Measurements from ENCODE around the gene AKT2.

AKT2 gene

GRCh38 chr19:40249781-40250180 lies 35.4 kb downstream of the AKT2 start:
- H3K14ac ChIP-seq (ENCODE audit: low read length): no peak overlapping the region
- DNase-seq: no peak
- no peak overlapping the region for H3K4me2 ChIP-seq (ENCODE audit: low read length)
- no peak overlapping the region for H2BK120ac ChIP-seq (ENCODE audit: insufficient read depth, low read length, poor library complexity)
- no peak overlapping the region for H3K9ac ChIP-seq (ENCODE audit: low read length)
- no CpG with 5 or more reads among the region's 11 CpGs for WGBS (ENCODE audit: extremely low coverage, insufficient coverage, insufficient read length)
- no peaks in the 10 kb centered on the region for H3K79me1 ChIP-seq (ENCODE audit: low read length)
- H2BK12ac ChIP-seq (ENCODE audit: low read length): no peak overlapping the region
- H3K27me3 ChIP-seq (ENCODE audit: insufficient read depth, low read length): no peaks in the 10 kb centered on the region
- no peak overlapping the region for H3K4ac ChIP-seq (ENCODE audit: low read depth, low read length)
- H4K12ac ChIP-seq (ENCODE audit: low read depth, low read length): no peak overlapping the region
- H3K27ac ChIP-seq (ENCODE audit: low read depth, low read length): no peak overlapping the region
- H3K4me1 ChIP-seq (ENCODE audit: control insufficient read depth in 1 of 2, insufficient read depth in 2 of 2, low read length in 2 of 2): no peaks in the 10 kb centered on the region
- no peak overlapping the region for H4K91ac ChIP-seq (ENCODE audit: low read depth, low read length)
- no peak overlapping the region for H3K23ac ChIP-seq (ENCODE audit: low read length)
- no peak overlapping the region for H3K18ac ChIP-seq (ENCODE audit: low read length)
- no peak overlapping the region for H2BK5ac ChIP-seq (ENCODE audit: low read depth, low read length, poor library complexity)
- H4K8ac ChIP-seq (ENCODE audit: low read depth, low read length): no peak overlapping the region
- no peak overlapping the region for H2AFZ ChIP-seq (ENCODE audit: insufficient read depth, low read length, poor library complexity)
- H2AK5ac ChIP-seq (ENCODE audit: low read length): no peak overlapping the region
- H3K9me3 ChIP-seq (ENCODE audit: insufficient read depth, low read depth, low read length): no peaks in the 10 kb centered on the region
- no peak overlapping the region for H3K4me3 ChIP-seq (ENCODE audit: low read depth, low read length)
- no peaks in the 10 kb centered on the region for H3K79me2 ChIP-seq (ENCODE audit: control insufficient read depth, insufficient read depth, low read length, poor library complexity)
- peaks cover 18 to 21% of the 10 kb centered on the region in 2 experiments for H3K36me3 ChIP-seq (ENCODE audit: control insufficient read depth in 1 of 2, insufficient read depth in 2 of 2, low read length in 2 of 2)

- H3K27me3 ChIP-seq (ENCODE audit: insufficient read depth, low read length): no peaks in the 10 kb centered on the region
- no peak overlapping the region for H2BK12ac ChIP-seq (ENCODE audit: low read length)
- no peak overlapping the region for H2BK120ac ChIP-seq (ENCODE audit: insufficient read depth, low read length, poor library complexity)
- no peak overlapping the region for H4K8ac ChIP-seq (ENCODE audit: low read depth, low read length)
- no peaks in the 10 kb centered on the region for H3K4me1 ChIP-seq (ENCODE audit: control insufficient read depth in 1 of 2, insufficient read depth in 2 of 2, low read length in 2 of 2)
- no peak overlapping the region for H2BK5ac ChIP-seq (ENCODE audit: low read depth, low read length, poor library complexity)
- no peaks in the 10 kb centered on the region for H3K79me1 ChIP-seq (ENCODE audit: low read length)
- H3K4me3 ChIP-seq (ENCODE audit: low read depth, low read length): no peak overlapping the region
- no peak overlapping the region for H3K23ac ChIP-seq (ENCODE audit: low read length)
- no peak overlapping the region for H3K4me2 ChIP-seq (ENCODE audit: low read length)
- H3K4ac ChIP-seq (ENCODE audit: low read depth, low read length): no peak overlapping the region
- peaks cover 15 to 20% of the 10 kb centered on the region in 2 experiments for H3K36me3 ChIP-seq (ENCODE audit: control insufficient read depth in 1 of 2, insufficient read depth in 2 of 2, low read length in 2 of 2)
- no peak overlapping the region for H3K18ac ChIP-seq (ENCODE audit: low read length)
- H2AFZ ChIP-seq (ENCODE audit: insufficient read depth, low read length, poor library complexity): no peak overlapping the region
- H3K27ac ChIP-seq (ENCODE audit: low read depth, low read length): no peak overlapping the region
- H4K91ac ChIP-seq (ENCODE audit: low read depth, low read length): no peak overlapping the region
- WGBS (ENCODE audit: extremely low coverage, insufficient coverage, insufficient read length): no CpG with 5 or more reads among the region's 10 CpGs
- H3K14ac ChIP-seq (ENCODE audit: low read length): no peak overlapping the region
- DNase-seq: no peak
- H4K12ac ChIP-seq (ENCODE audit: low read depth, low read length): no peak overlapping the region
- no peak overlapping the region for H2AK5ac ChIP-seq (ENCODE audit: low read length)
- H3K79me2 ChIP-seq (ENCODE audit: control insufficient read depth, insufficient read depth, low read length, poor library complexity): no peaks in the 10 kb centered on the region
- no peak overlapping the region for H3K9ac ChIP-seq (ENCODE audit: low read length)
- H3K9me3 ChIP-seq (ENCODE audit: insufficient read depth, low read depth, low read length): no peaks in the 10 kb centered on the region
These were observed 35.9 kb downstream of the AKT2 start for GRCh38 chr19:40249201-40249600.

- H4K91ac ChIP-seq (ENCODE audit: low read depth, low read length): no peak overlapping the region
- WGBS (ENCODE audit: extremely low coverage, insufficient coverage, insufficient read length): no CpG with 5 or more reads among the region's 12 CpGs
- H3K36me3 ChIP-seq (ENCODE audit: control insufficient read depth in 1 of 2, insufficient read depth in 2 of 2, low read length in 2 of 2): peaks cover 15 to 16% of the 10 kb centered on the region in 2 experiments
These were observed 37.3 kb downstream of the AKT2 start for GRCh38 chr19:40247735-40248262.

GRCh38 chr19:40247178-40247577 lies 38.0 kb downstream of the AKT2 start:
- no peak overlapping the region for H4K12ac ChIP-seq (ENCODE audit: low read depth, low read length)
- H3K4ac ChIP-seq (ENCODE audit: low read depth, low read length): no peak overlapping the region
- H3K79me1 ChIP-seq (ENCODE audit: low read length): no peaks in the 10 kb centered on the region
- H3K18ac ChIP-seq (ENCODE audit: low read length): no peak overlapping the region
- no peak overlapping the region for H3K4me2 ChIP-seq (ENCODE audit: low read length)
- no peaks in the 10 kb centered on the region for H3K9me3 ChIP-seq (ENCODE audit: insufficient read depth, low read depth, low read length)
- DNase-seq: no peak
- H4K91ac ChIP-seq (ENCODE audit: low read depth, low read length): no peak overlapping the region
- no peaks in the 10 kb centered on the region for H3K79me2 ChIP-seq (ENCODE audit: control insufficient read depth, insufficient read depth, low read length, poor library complexity)
- no peak overlapping the region for H3K14ac ChIP-seq (ENCODE audit: low read length)
- no peak overlapping the region for H3K4me3 ChIP-seq (ENCODE audit: low read depth, low read length)
- H3K27ac ChIP-seq (ENCODE audit: low read depth, low read length): no peak overlapping the region
- H3K9ac ChIP-seq (ENCODE audit: low read length): no peak overlapping the region
- H4K8ac ChIP-seq (ENCODE audit: low read depth, low read length): no peak overlapping the region
- no peak overlapping the region for H2BK12ac ChIP-seq (ENCODE audit: low read length)
- peaks cover 19 to 20% of the 10 kb centered on the region in 2 experiments for H3K36me3 ChIP-seq (ENCODE audit: control insufficient read depth in 1 of 2, insufficient read depth in 2 of 2, low read length in 2 of 2)
- H3K23ac ChIP-seq (ENCODE audit: low read length): no peak overlapping the region
- H2AK5ac ChIP-seq (ENCODE audit: low read length): no peak overlapping the region
- H2BK120ac ChIP-seq (ENCODE audit: insufficient read depth, low read length, poor library complexity): no peak overlapping the region
- H2BK5ac ChIP-seq (ENCODE audit: low read depth, low read length, poor library complexity): no peak overlapping the region
- no peak overlapping the region for H2AFZ ChIP-seq (ENCODE audit: insufficient read depth, low read length, poor library complexity)
- no peaks in the 10 kb centered on the region for H3K4me1 ChIP-seq (ENCODE audit: control insufficient read depth in 1 of 2, insufficient read depth in 2 of 2, low read length in 2 of 2)
- no CpG with 5 or more reads among the region's 6 CpGs for WGBS (ENCODE audit: extremely low coverage, insufficient coverage, insufficient read length)
- H3K27me3 ChIP-seq (ENCODE audit: insufficient read depth, low read length): no peaks in the 10 kb centered on the region

More at GRCh38 chr19:40247735-40248262, 37.3 kb downstream of the AKT2 start:
- Histone ChIP-seq H3K27ac (ENCODE audit: low read depth, low read length) (no peak overlapping the region), H2BK120ac (ENCODE audit: insufficient read depth, low read length, poor library complexity) (no peak overlapping the region), H3K9ac (ENCODE audit: low read length) (no peak overlapping the region), H3K79me2 (ENCODE audit: control insufficient read depth, insufficient read depth, low read length, poor library complexity) (no peaks in the 10 kb centered on the region), H3K27me3 (ENCODE audit: insufficient read depth, low read length) (no peaks in the 10 kb centered on the region), H3K4ac (ENCODE audit: low read depth, low read length) (no peak overlapping the region), H2BK5ac (ENCODE audit: low read depth, low read length, poor library complexity) (no peak overlapping the region), H4K8ac (ENCODE audit: low read depth, low read length) (no peak overlapping the region), H3K79me1 (ENCODE audit: low read length) (no peaks in the 10 kb centered on the region), H3K18ac (ENCODE audit: low read length) (no peak overlapping the region), H3K14ac (ENCODE audit: low read length) (no peak overlapping the region), H4K12ac (ENCODE audit: low read depth, low read length) (no peak overlapping the region), H2BK12ac (ENCODE audit: low read length) (no peak overlapping the region), H3K4me1 (ENCODE audit: control insufficient read depth in 1 of 2, insufficient read depth in 2 of 2, low read length in 2 of 2) (no peaks in the 10 kb centered on the region), H2AFZ (ENCODE audit: insufficient read depth, low read length, poor library complexity) (no peak overlapping the region), H3K4me2 (ENCODE audit: low read length) (no peak overlapping the region), H3K4me3 (ENCODE audit: low read depth, low read length) (peak overlapping the region; percentile 20), H2AK5ac (ENCODE audit: low read length) (no peak overlapping the region), H3K23ac (ENCODE audit: low read length) (no peak overlapping the region), H3K9me3 (ENCODE audit: insufficient read depth, low read depth, low read length) (no peaks in the 10 kb centered on the region)
- DNase-seq: no peak

All from trophoblast cell (in vitro differentiated cells and primary cell).